Measurements from ENCODE around the gene WDR38. TPM values are rescaled to one million over a fixed set of nuclear protein-coding genes. Genes with fewer than 3 reads are reported as not detected.

The WDR38 gene
- total and polyA plus RNA-seq, 9 of the 15 experiments (the other 6 are each of a cell fraction or from before 2014, with no cell fraction given), result not detected

DNA sequence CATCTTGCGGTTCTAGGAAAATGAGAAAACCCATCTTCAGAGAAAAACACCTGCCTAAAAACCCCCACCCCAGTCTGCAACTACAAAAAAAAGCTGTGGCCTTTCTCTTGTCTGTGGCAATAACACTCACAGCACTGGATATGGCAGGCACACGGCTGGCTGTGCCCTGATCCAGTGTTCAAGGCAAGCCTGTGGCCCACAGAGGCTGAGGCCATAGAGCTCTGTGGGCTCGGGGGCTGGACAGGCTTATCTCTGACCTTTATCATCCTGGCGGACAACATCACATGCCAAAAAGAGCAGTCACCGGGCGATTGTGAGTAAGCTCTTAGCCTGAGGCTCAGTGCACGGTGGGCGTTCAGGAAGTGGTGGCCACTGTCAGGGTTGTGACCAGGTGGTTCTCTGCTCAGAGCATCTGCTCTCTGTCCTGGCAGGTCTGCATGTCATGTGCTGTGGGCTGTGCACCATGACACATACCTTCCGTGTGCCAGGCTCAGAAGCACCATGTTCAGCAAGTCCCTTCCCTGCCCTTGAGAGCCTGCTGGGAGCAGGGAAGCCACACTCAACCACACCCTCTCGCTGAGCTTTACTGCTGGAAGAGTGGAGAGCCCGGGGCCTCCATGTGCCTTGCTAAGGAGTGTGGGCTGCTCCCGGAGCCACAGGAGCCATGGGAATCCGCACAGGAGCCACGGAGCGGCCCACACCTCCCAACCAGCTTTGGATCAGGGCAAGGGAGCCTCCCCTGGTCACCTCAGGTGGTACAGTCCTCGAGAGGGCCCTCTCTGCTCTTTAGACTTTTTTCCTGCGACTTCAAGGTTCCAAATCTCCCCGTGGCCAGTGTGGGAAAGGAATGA lies 34.6 kb upstream of the WDR38 start (continued):
- TF ChIP-seq, protein P1, sequence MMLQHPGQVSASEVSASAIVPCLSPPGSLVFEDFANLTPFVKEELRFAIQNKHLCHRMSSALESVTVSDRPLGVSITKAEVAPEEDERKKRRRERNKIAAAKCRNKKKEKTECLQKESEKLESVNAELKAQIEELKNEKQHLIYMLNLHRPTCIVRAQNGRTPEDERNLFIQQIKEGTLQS (IDR thresholded peaks at IDR 0.05), result peak; percentile 63
- TF ChIP-seq, protein P1 (CRISPR knock-in tag; conservative IDR thresholded peaks at IDR 0.05), result no peak
- TF ChIP-seq CEBPG (CRISPR knock-in tag; IDR thresholded peaks at IDR 0.05) (no peak), CEBPG (tag; conservative IDR thresholded peaks at IDR 0.05 in 1 of 2, IDR thresholded peaks at IDR 0.05 in 1 of 2) (0 out of 4 replicates have a peak, but pooled peaks of 1 of the 2 experiments have one; percentile 8), PPARD (CRISPR knock-in tag; IDR thresholded peaks at IDR 0.05) (no peak), PHF21A (IDR thresholded peaks at IDR 0.05; ENCODE audit: borderline replicate concordance, low read depth) (no peak), ARID1B (IDR thresholded peaks at IDR 0.05) (peak; percentile 48; the same call in 1 of the 2 replicates), CHCHD3 (CRISPR knock-in tag; IDR thresholded peaks at IDR 0.05) (no peak), U2AF2 (optimal IDR thresholded peaks at IDR 0.05; ENCODE audit: low read depth, low read length) (no peak), STAG1 (CRISPR knock-in tag; IDR thresholded peaks at IDR 0.05; ENCODE audit: borderline replicate concordance) (0 out of 2 replicates have a peak, but pooled peaks have one; percentile 0), WHSC1 (IDR thresholded peaks at IDR 0.05; ENCODE audit: low read length) (peak; percentile 64), RCOR1 (IDR thresholded peaks at IDR 0.05; ENCODE audit: borderline replicate concordance in 1 of 2, low read depth in 2 of 2, low read length in 2 of 2) (peak in 1 of 2 experiments; percentile 41; a peak in 1 of 4 replicates), TOE1 (IDR thresholded peaks at IDR 0.05; ENCODE audit: borderline replicate concordance) (peak; percentile 43; the same call in 1 of the 2 replicates), TOE1 (CRISPR knock-in tag; IDR thresholded peaks at IDR 0.05; ENCODE audit: borderline replicate concordance, low read depth) (no peak), ZBTB17 (CRISPR knock-in tag; IDR thresholded peaks at IDR 0.05) (0 out of 2 replicates have a peak, but pooled peaks have one; percentile 30), SOX6 (IDR thresholded peaks at IDR 0.05) (peak; percentile 33; the same call in 1 of the 2 replicates), ZNF766 (CRISPR knock-in tag; conservative IDR thresholded peaks at IDR 0.05) (peak; percentile 57), ZNF584 (CRISPR knock-in tag; IDR thresholded peaks at IDR 0.05; ENCODE audit: low read depth) (0 out of 2 replicates have a peak, but pooled peaks have one; percentile 15), DPF2 (IDR thresholded peaks at IDR 0.05) (peak; percentile 59), FIP1L1 (IDR thresholded peaks at IDR 0.05; ENCODE audit: low read depth, low read length, poor library complexity, severe bottlenecking) (no peak), ZNF224 (CRISPR knock-in tag; IDR thresholded peaks at IDR 0.05) (no peak), HDGF (IDR thresholded peaks at IDR 0.05) (no peak), BACH1 (tag; IDR thresholded peaks at IDR 0.05) (0 out of 2 replicates have a peak, but pooled peaks have one; percentile 46), RNF2 (IDR thresholded peaks at IDR 0.05) (0 out of 2 replicates have a peak, but pooled peaks have one; percentile 25), OTX1 (CRISPR knock-in tag; IDR thresholded peaks at IDR 0.05) (0 out of 2 replicates have a peak, but pooled peaks have one; percentile 4), MEIS2 (IDR thresholded peaks at IDR 0.05; ENCODE audit: partially characterized antibody) (peak; percentile 39), BRF1 (IDR thresholded peaks at IDR 0.05; ENCODE audit: borderline replicate concordance, extremely low read depth, insufficient read length) (no peak), ESRRA (IDR thresholded peaks at IDR 0.05; ENCODE audit: borderline replicate concordance, low read depth) (peak; percentile 85)
- TF ChIP-seq, protein P2, sequence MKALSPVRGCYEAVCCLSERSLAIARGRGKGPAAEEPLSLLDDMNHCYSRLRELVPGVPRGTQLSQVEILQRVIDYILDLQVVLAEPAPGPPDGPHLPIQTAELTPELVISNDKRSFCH (CRISPR knock-in tag; IDR thresholded peaks at IDR 0.05), result no peak
- TF ChIP-seq, protein P2 (tag; IDR thresholded peaks at IDR 0.05), result peak; percentile 73; the same call in 1 of the 2 replicates

All from K562 (cell line).